ENCODE data around the gene DNAAF1.
"Not testable (repeated sequence)": the region's sequence is repeated elsewhere in the genome, so short reads cannot be mapped to it uniquely, and the experiment has no call there.

The DNAAF1 gene

GRCh38 chr16:84215531-84215930 lies 70.4 kb downstream of the DNAAF1 start:
- Histone ChIP-seq H3K4me3 (ENCODE audit: low read length, poor library complexity, severe bottlenecking) (no peak overlapping the region), H3K36me3 (ENCODE audit: insufficient read depth, low read length) (no peaks in the 10 kb centered on the region), H3K4me2 (ENCODE audit: low read depth, low read length, poor library complexity, severe bottlenecking) (no peak overlapping the region), H3K4me1 (ENCODE audit: insufficient read depth, low read length, poor library complexity, severe bottlenecking) (no peaks in the 10 kb centered on the region), H3K79me2 (ENCODE audit: insufficient read depth, low read length) (no peaks in the 10 kb centered on the region), H3K27me3 (ENCODE audit: insufficient read depth, low read length, poor library complexity, severe bottlenecking) (no peaks in the 10 kb centered on the region), H3K9me2 (replicated peaks; ENCODE audit: low read depth, low read length) (no peaks in the 10 kb centered on the region), H4K20me1 (ENCODE audit: insufficient read depth, low read length, poor library complexity, severe bottlenecking) (no peaks in the 10 kb centered on the region), H3K9me3 (ENCODE audit: insufficient read depth, low read depth, low read length) (no peaks in the 10 kb centered on the region), H3K9ac (ENCODE audit: low read depth, low read length, poor library complexity, severe bottlenecking) (no peak overlapping the region), H3F3A (ENCODE audit: low read depth) (no peaks in the 10 kb centered on the region), H2AFZ (ENCODE audit: low read length) (no peak overlapping the region)
- TF ChIP-seq CTCF (conservative IDR thresholded peaks at IDR 0.05; ENCODE audit: low read length) (no peak), EZH2phosphoT487 (IDR thresholded peaks at IDR 0.05; ENCODE audit: borderline replicate concordance) (no peak)

- not testable (repeated sequence) for H4K20me1 ChIP-seq (ENCODE audit: insufficient read depth, low read length, poor library complexity, severe bottlenecking); H3K4me3 ChIP-seq (ENCODE audit: low read length, poor library complexity, severe bottlenecking); H3K9me3 ChIP-seq (ENCODE audit: insufficient read depth, low read depth, low read length); H2AFZ ChIP-seq (ENCODE audit: low read length); H3K27me3 ChIP-seq (ENCODE audit: insufficient read depth, low read length, poor library complexity, severe bottlenecking); H3K9me2 ChIP-seq (replicated peaks; ENCODE audit: low read depth, low read length); H3K79me2 ChIP-seq (ENCODE audit: insufficient read depth, low read length); H3K9ac ChIP-seq (ENCODE audit: low read depth, low read length, poor library complexity, severe bottlenecking); H3K4me2 ChIP-seq (ENCODE audit: low read depth, low read length, poor library complexity, severe bottlenecking); H3K4me1 ChIP-seq (ENCODE audit: insufficient read depth, low read length, poor library complexity, severe bottlenecking); H3K36me3 ChIP-seq (ENCODE audit: insufficient read depth, low read length); H3F3A ChIP-seq (ENCODE audit: low read depth)
Measured at GRCh38 chr16:84216144-84216543, 71.0 kb downstream of the DNAAF1 start.

- TF ChIP-seq EZH2phosphoT487 (IDR thresholded peaks at IDR 0.05; ENCODE audit: borderline replicate concordance): no peak
- TF ChIP-seq CTCF (conservative IDR thresholded peaks at IDR 0.05; ENCODE audit: low read length): no peak
- Histone ChIP-seq H3K9ac (ENCODE audit: low read depth, low read length, poor library complexity, severe bottlenecking) (no peak overlapping the region), H3K79me2 (ENCODE audit: insufficient read depth, low read length) (no peaks in the 10 kb centered on the region), H3K36me3 (ENCODE audit: insufficient read depth, low read length) (no peaks in the 10 kb centered on the region), H4K20me1 (ENCODE audit: insufficient read depth, low read length, poor library complexity, severe bottlenecking) (no peaks in the 10 kb centered on the region), H3K27me3 (ENCODE audit: insufficient read depth, low read length, poor library complexity, severe bottlenecking) (no peaks in the 10 kb centered on the region), H3K4me3 (ENCODE audit: low read length, poor library complexity, severe bottlenecking) (no peak overlapping the region), H2AFZ (ENCODE audit: low read length) (no peak overlapping the region), H3K4me1 (ENCODE audit: insufficient read depth, low read length, poor library complexity, severe bottlenecking) (no peaks in the 10 kb centered on the region), H3F3A (ENCODE audit: low read depth) (no peaks in the 10 kb centered on the region), H3K4me2 (ENCODE audit: low read depth, low read length, poor library complexity, severe bottlenecking) (no peak overlapping the region), H3K9me3 (ENCODE audit: insufficient read depth, low read depth, low read length) (no peaks in the 10 kb centered on the region), H3K9me2 (replicated peaks; ENCODE audit: low read depth, low read length) (no peaks in the 10 kb centered on the region)
Measured at GRCh38 chr16:84218176-84218823, 73.2 kb downstream of the DNAAF1 start.

- H3K4me1 ChIP-seq (ENCODE audit: insufficient read depth, low read length, poor library complexity, severe bottlenecking): no peaks in the 10 kb centered on the region
- no peaks in the 10 kb centered on the region for H3K9me3 ChIP-seq (ENCODE audit: insufficient read depth, low read depth, low read length)
- no peaks in the 10 kb centered on the region for H3K27me3 ChIP-seq (ENCODE audit: insufficient read depth, low read length, poor library complexity, severe bottlenecking)
- no peak overlapping the region for H2AFZ ChIP-seq (ENCODE audit: low read length)
- no peaks in the 10 kb centered on the region for H4K20me1 ChIP-seq (ENCODE audit: insufficient read depth, low read length, poor library complexity, severe bottlenecking)
- H3K4me3 ChIP-seq (ENCODE audit: low read length, poor library complexity, severe bottlenecking): no peak overlapping the region
- no peak overlapping the region for H3K9ac ChIP-seq (ENCODE audit: low read depth, low read length, poor library complexity, severe bottlenecking)
- no peaks in the 10 kb centered on the region for H3F3A ChIP-seq (ENCODE audit: low read depth)
- no peak overlapping the region for H3K4me2 ChIP-seq (ENCODE audit: low read depth, low read length, poor library complexity, severe bottlenecking)
- H3K36me3 ChIP-seq (ENCODE audit: insufficient read depth, low read length): no peaks in the 10 kb centered on the region
- no peaks in the 10 kb centered on the region for H3K79me2 ChIP-seq (ENCODE audit: insufficient read depth, low read length)
- no peaks in the 10 kb centered on the region for H3K9me2 ChIP-seq (replicated peaks; ENCODE audit: low read depth, low read length)
- TF ChIP-seq CTCF (conservative IDR thresholded peaks at IDR 0.05; ENCODE audit: low read length) (no peak), EZH2phosphoT487 (IDR thresholded peaks at IDR 0.05; ENCODE audit: borderline replicate concordance) (no peak)
Measured at GRCh38 chr16:84218956-84219355, 73.8 kb downstream of the DNAAF1 start.

Data from Loucy (cell line).